Measurements from ENCODE around the gene CHRNA3. TPM values are rescaled to one million over a fixed set of nuclear protein-coding genes. Genes with fewer than 3 reads are reported as not detected.

CHRNA3 gene
- total RNA-seq, 1 experiment from 2014 or later, result not detected

GRCh38 chr15:78651930-78652615 lies 31.3 kb upstream of the CHRNA3 start:
- H3K4me2 ChIP-seq (ENCODE audit: low read length), result no peak overlapping the region
- ChIA-PET CTCF (no interaction called here), RAD21 (ENCODE audit: low non-redundant PET in 1 of 2, low total read pairs in 2 of 2, uncharacterized antibody in 2 of 2, unreplicated experiment in 2 of 2) (no interaction called here), POLR2A (no interaction called here)
- H3K9me3 ChIP-seq (ENCODE audit: control insufficient read depth in 1 of 2, insufficient read depth in 1 of 2, low read depth in 1 of 2, low read length in 2 of 2), result no peaks in the 10 kb centered on the region
- 0 out of 2 replicates have a peak, but pooled peaks cover 3% of the 10 kb centered on the region for H3K27me3 ChIP-seq (ENCODE audit: insufficient read depth, low read length)
- no peak overlapping the region for H3K27ac ChIP-seq (ENCODE audit: low read depth, low read length)
- ATAC-seq (no peak), DNase-seq (ENCODE audit: low read depth, low spot score) (no peak)
- H3K9me2 ChIP-seq (ENCODE audit: insufficient read depth), result no peaks in the 10 kb centered on the region
- H3K36me3 ChIP-seq (ENCODE audit: control insufficient read depth in 1 of 2, insufficient read depth in 2 of 2, low read length in 2 of 2), result no peaks in the 10 kb centered on the region
- no TSS peak for BruUV-seq (replicated peaks)
- H3K9ac ChIP-seq (ENCODE audit: low read length), result no peak overlapping the region
- intact Hi-C loops (cut with micrococcal nuclease), result no loop called here
- H4K20me1 ChIP-seq (ENCODE audit: insufficient read depth), result no peaks in the 10 kb centered on the region
- H2AFZ ChIP-seq (ENCODE audit: low read depth, low read length, poor library complexity, severe bottlenecking), result no peak overlapping the region
- no peaks in the 10 kb centered on the region for H3K4me1 ChIP-seq (ENCODE audit: control insufficient read depth in 1 of 2, insufficient read depth in 2 of 2, low read length in 2 of 2)
- no peak for TF ChIP-seq TCF7L2 (IDR thresholded peaks at IDR 0.05; ENCODE audit: borderline replicate concordance, extremely low read depth, insufficient read depth, insufficient read length)
- no peak for TF ChIP-seq ZFX (IDR thresholded peaks at IDR 0.05)
- no peak for TF ChIP-seq CEBPB (IDR thresholded peaks at IDR 0.05; ENCODE audit: low read depth)
- TF ChIP-seq, protein P1, sequence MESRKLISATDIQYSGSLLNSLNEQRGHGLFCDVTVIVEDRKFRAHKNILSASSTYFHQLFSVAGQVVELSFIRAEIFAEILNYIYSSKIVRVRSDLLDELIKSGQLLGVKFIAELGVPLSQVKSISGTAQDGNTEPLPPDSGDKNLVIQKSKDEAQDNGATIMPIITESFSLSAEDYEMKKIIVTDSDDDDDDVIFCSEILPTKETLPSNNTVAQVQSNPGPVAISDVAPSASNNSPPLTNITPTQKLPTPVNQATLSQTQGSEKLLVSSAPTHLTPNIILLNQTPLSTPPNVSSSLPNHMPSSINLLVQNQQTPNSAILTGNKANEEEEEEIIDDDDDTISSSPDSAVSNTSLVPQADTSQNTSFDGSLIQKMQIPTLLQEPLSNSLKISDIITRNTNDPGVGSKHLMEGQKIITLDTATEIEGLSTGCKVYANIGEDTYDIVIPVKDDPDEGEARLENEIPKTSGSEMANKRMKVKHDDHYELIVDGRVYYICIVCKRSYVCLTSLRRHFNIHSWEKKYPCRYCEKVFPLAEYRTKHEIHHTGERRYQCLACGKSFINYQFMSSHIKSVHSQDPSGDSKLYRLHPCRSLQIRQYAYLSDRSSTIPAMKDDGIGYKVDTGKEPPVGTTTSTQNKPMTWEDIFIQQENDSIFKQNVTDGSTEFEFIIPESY (IDR thresholded peaks at IDR 0.05; ENCODE audit: extremely low read depth, insufficient replicate concordance, low read length), result no peak
- no peak for TF ChIP-seq FOSL1 (IDR thresholded peaks at IDR 0.05; ENCODE audit: low read depth)
- no peak for TF ChIP-seq EZH2phosphoT487 (IDR thresholded peaks at IDR 0.05; ENCODE audit: borderline replicate concordance)
- no peak for TF ChIP-seq EZH2 (IDR thresholded peaks at IDR 0.05)
- H3K79me2 ChIP-seq (ENCODE audit: insufficient read depth, low read length), result no peaks in the 10 kb centered on the region
- H3K4me3 ChIP-seq (replicated peaks in 1 of 2; ENCODE audit: low read depth in 1 of 2, low read length in 2 of 2), result no peak overlapping the region

DNA sequence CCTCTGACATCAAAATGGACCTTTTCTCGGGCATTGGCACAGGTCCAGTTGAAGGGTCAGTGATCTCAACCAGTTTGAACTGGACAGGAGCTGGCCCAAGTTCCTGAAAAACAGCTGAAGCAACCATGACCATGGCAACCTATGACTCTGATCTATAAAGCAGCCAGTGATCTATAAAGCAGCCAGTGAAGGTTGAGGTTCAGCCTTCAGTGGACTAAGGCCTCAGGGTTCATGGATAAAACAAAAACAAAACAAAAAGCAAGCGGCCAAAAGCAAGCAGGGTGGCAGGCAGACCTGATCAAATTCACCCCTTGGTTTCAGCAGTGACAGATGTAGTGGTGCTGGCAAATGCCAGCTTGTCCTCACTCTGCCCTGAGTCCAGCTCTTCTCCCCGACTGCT lies 30.2 kb upstream of the CHRNA3 start:
- ChIA-PET CTCF (no interaction called here), RAD21 (ENCODE audit: low non-redundant PET in 1 of 2, low total read pairs in 2 of 2, uncharacterized antibody in 2 of 2, unreplicated experiment in 2 of 2) (no interaction called here), POLR2A (interaction anchor here (0.6 kb wide), 1 partner anchor 33 kb away, joined by 7 read pairs; no protein-coding TSS in a partner anchor)
- H2AFZ ChIP-seq (ENCODE audit: low read depth, low read length, poor library complexity, severe bottlenecking), result no peak overlapping the region
- ATAC-seq (no peak), DNase-seq (ENCODE audit: low read depth, low spot score) (no peak)
- H3K36me3 ChIP-seq (ENCODE audit: control insufficient read depth in 1 of 2, insufficient read depth in 2 of 2, low read length in 2 of 2), result no peaks in the 10 kb centered on the region
- 0 out of 2 replicates have a peak, but pooled peaks cover 3% of the 10 kb centered on the region for H3K27me3 ChIP-seq (ENCODE audit: insufficient read depth, low read length)
- H3K9me2 ChIP-seq (ENCODE audit: insufficient read depth), result no peaks in the 10 kb centered on the region
- intact Hi-C loops (cut with micrococcal nuclease), result no loop called here
- no peaks in the 10 kb centered on the region for H4K20me1 ChIP-seq (ENCODE audit: insufficient read depth)
- no peak overlapping the region for H3K27ac ChIP-seq (ENCODE audit: low read depth, low read length)
- H3K4me1 ChIP-seq (ENCODE audit: control insufficient read depth in 1 of 2, insufficient read depth in 2 of 2, low read length in 2 of 2), result no peaks in the 10 kb centered on the region
- no TSS peak for BruUV-seq (replicated peaks)
- no peak overlapping the region for H3K9ac ChIP-seq (ENCODE audit: low read length)
- no peak overlapping the region for H3K4me3 ChIP-seq (replicated peaks in 1 of 2; ENCODE audit: low read depth in 1 of 2, low read length in 2 of 2)
- no peaks in the 10 kb centered on the region for H3K9me3 ChIP-seq (ENCODE audit: control insufficient read depth in 1 of 2, insufficient read depth in 1 of 2, low read depth in 1 of 2, low read length in 2 of 2)
- no peak overlapping the region for H3K4me2 ChIP-seq (ENCODE audit: low read length)
- no peaks in the 10 kb centered on the region for H3K79me2 ChIP-seq (ENCODE audit: insufficient read depth, low read length)
- TF ChIP-seq SIN3A (IDR thresholded peaks at IDR 0.05; ENCODE audit: low read depth) (no peak), EGR1 (IDR thresholded peaks at IDR 0.05; ENCODE audit: low read depth) (no peak), EZH2phosphoT487 (IDR thresholded peaks at IDR 0.05; ENCODE audit: borderline replicate concordance) (no peak), JUND (IDR thresholded peaks at IDR 0.05) (no peak), TCF7L2 (IDR thresholded peaks at IDR 0.05; ENCODE audit: borderline replicate concordance, extremely low read depth, insufficient read depth, insufficient read length) (no peak), ATF3 (IDR thresholded peaks at IDR 0.05) (no peak), SP1 (IDR thresholded peaks at IDR 0.05; ENCODE audit: low read depth) (no peak), POLR2AphosphoS5 (IDR thresholded peaks at IDR 0.05; ENCODE audit: low read depth, low read length) (no peak), ELF1 (IDR thresholded peaks at IDR 0.05; ENCODE audit: borderline replicate concordance, low read depth) (no peak), RAD21 (IDR thresholded peaks at IDR 0.05; ENCODE audit: low read depth) (no peak)
- TF ChIP-seq, protein P1 (IDR thresholded peaks at IDR 0.05; ENCODE audit: extremely low read depth, insufficient replicate concordance, low read length), result no peak
- TF ChIP-seq, protein P2, sequence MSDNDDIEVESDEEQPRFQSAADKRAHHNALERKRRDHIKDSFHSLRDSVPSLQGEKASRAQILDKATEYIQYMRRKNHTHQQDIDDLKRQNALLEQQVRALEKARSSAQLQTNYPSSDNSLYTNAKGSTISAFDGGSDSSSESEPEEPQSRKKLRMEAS (IDR thresholded peaks at IDR 0.05), result no peak

Data from HCT116 (cell line).